Osteocyte (in vitro differentiated cells): ENCODE measurements around the gene MYO15B. TPM values are rescaled to one million over a fixed set of nuclear protein-coding genes. Genes with fewer than 3 reads are reported as not detected.

Experiments
- DNase-seq: peaks from one replicate; pipeline ENCODE4 v3.0.0; 2021; ENCODE audit warnings: mixed read lengths; ENCODE audit not compliant: unreplicated experiment; ENCODE audit errors: extremely low spot score
- H3K27ac Mint-ChIP-seq: one replicate; pipeline ENCODE4 v1.8.0; 2021; ENCODE audit warnings: mild to moderate bottlenecking, mixed read lengths; ENCODE audit not compliant: unreplicated experiment
- H3K27me3 Mint-ChIP-seq: one replicate; pipeline ENCODE4 v1.8.0; 2021; ENCODE audit warnings: mixed read lengths; ENCODE audit not compliant: unreplicated experiment
- H3K36me3 Mint-ChIP-seq: one replicate; pipeline ENCODE4 v1.8.0; 2021; ENCODE audit warnings: mixed read lengths; ENCODE audit not compliant: unreplicated experiment
- H3K4me1 Mint-ChIP-seq: one replicate; pipeline ENCODE4 v1.8.0; 2021; ENCODE audit warnings: mixed read lengths; ENCODE audit not compliant: unreplicated experiment
- H3K4me3 Mint-ChIP-seq: one replicate; pipeline ENCODE4 v1.8.0; 2021; ENCODE audit warnings: mild to moderate bottlenecking, moderate library complexity, mixed read lengths; ENCODE audit not compliant: unreplicated experiment
- H3K9me3 Mint-ChIP-seq: one replicate; pipeline ENCODE4 v1.8.0; 2021; ENCODE audit warnings: mixed read lengths; ENCODE audit not compliant: unreplicated experiment
- CTCF ChIP-seq: fragments of 200-600 bp; sonication (generic); IDR thresholded peaks from 2 replicates; pipeline ENCODE4 v1.5.0; 2021; ENCODE audit warnings: antibody characterized with exemption, mild to moderate bottlenecking, moderate library complexity
- total RNA-seq: library from RNA; stranded (reverse); gene quantifications from 2 replicates; pipeline ENCODE4 v1.2.1, GENCODE V29; 2021

MYO15B gene
- total RNA-seq, 1 donor from 2014 or later = 40.8 TPM

- H3K27me3 Mint-ChIP-seq = no peaks in the 10 kb centered on the region
- H3K9me3 Mint-ChIP-seq = no peaks in the 10 kb centered on the region
- H3K4me3 Mint-ChIP-seq = no peak overlapping the region
- no peaks in the 10 kb centered on the region for H3K4me1 Mint-ChIP-seq
- DNase-seq = no peak
- TF ChIP-seq CTCF = no peak
- no peak overlapping the region for H3K27ac Mint-ChIP-seq
- peaks cover 5% of the 10 kb centered on the region for H3K36me3 Mint-ChIP-seq
Observed at GRCh38 chr17:75626496-75627038, 39.0 kb downstream of the MYO15B start.

- H3K27ac Mint-ChIP-seq = no peak overlapping the region
- no peaks in the 10 kb centered on the region for H3K9me3 Mint-ChIP-seq
- no peaks in the 10 kb centered on the region for H3K27me3 Mint-ChIP-seq
- no peak for DNase-seq
- peaks cover 5% of the 10 kb centered on the region for H3K36me3 Mint-ChIP-seq
- H3K4me1 Mint-ChIP-seq = no peaks in the 10 kb centered on the region
- H3K4me3 Mint-ChIP-seq = no peak overlapping the region
- TF ChIP-seq CTCF = no peak
Observed at GRCh38 chr17:75627094-75627493, 39.5 kb downstream of the MYO15B start.

- Mint-ChIP-seq H3K4me3 (no peak overlapping the region), H3K9me3 (no peaks in the 10 kb centered on the region), H3K4me1 (peaks cover 9% of the 10 kb centered on the region), H3K36me3 (peaks cover 5% of the 10 kb centered on the region), H3K27me3 (no peaks in the 10 kb centered on the region), H3K27ac (no peak overlapping the region)
- no peak for TF ChIP-seq CTCF
- DNase-seq = no peak
Observed at GRCh38 chr17:75628425-75628824, 40.8 kb downstream of the MYO15B start.

GRCh38 chr17:75629157-75629556 is 41.6 kb downstream of the MYO15B start:
- H3K4me3 Mint-ChIP-seq = no peak overlapping the region
- H3K4me1 Mint-ChIP-seq = peaks cover 17% of the 10 kb centered on the region
- H3K9me3 Mint-ChIP-seq = no peaks in the 10 kb centered on the region
- peaks cover 5% of the 10 kb centered on the region for H3K36me3 Mint-ChIP-seq
- DNase-seq = no peak
- TF ChIP-seq CTCF = no peak
- no peaks in the 10 kb centered on the region for H3K27me3 Mint-ChIP-seq
- H3K27ac Mint-ChIP-seq = no peak overlapping the region

GRCh38 chr17:75630071-75630917 is 42.7 kb downstream of the MYO15B start:
- no peak for TF ChIP-seq CTCF
- Mint-ChIP-seq H3K27me3 (no peaks in the 10 kb centered on the region), H3K4me1 (peaks cover 24% of the 10 kb centered on the region), H3K36me3 (peaks cover 5% of the 10 kb centered on the region), H3K27ac (no peak overlapping the region), H3K9me3 (no peaks in the 10 kb centered on the region), H3K4me3 (no peak overlapping the region)
- no peak for DNase-seq
